Measurements from ENCODE around the gene ADAM12.

GRCh38 chr10:126087796-126088505 is 300.3 kb downstream of the ADAM12 start:
- no peak for TF ChIP-seq POLR2AphosphoS5 (IDR thresholded peaks at IDR 0.05; ENCODE audit: borderline replicate concordance, low read depth, low read length)
- TF ChIP-seq EZH2 (IDR thresholded peaks at IDR 0.05): no peak
- no peak for TF ChIP-seq FOXP2 (optimal IDR thresholded peaks at IDR 0.05; ENCODE audit: control extremely low read depth, extremely low read length, insufficient read depth)

Measured in SK-N-MC (cell line).